Glutamatergic neuron (in vitro differentiated cells): ENCODE measurements around the gene VWA7. TPM values are rescaled to one million over a fixed set of nuclear protein-coding genes. Genes with fewer than 3 reads are reported as not detected.
A peak's percentile ranks its signal among the peaks of the same experiment; 100 is the strongest.

Source experiments
- DNase-seq: peaks from one replicate; pipeline ENCODE4 v3.0.0; 2022
- H3K27ac Mint-ChIP-seq: one replicate; pipeline ENCODE4 v1.8.0; 2020; ENCODE audit warnings: mild to moderate bottlenecking, mixed read lengths, inconsistent platforms; ENCODE audit not compliant: unreplicated experiment
- H3K27me3 Mint-ChIP-seq: one replicate; pipeline ENCODE4 v1.8.0; 2020; ENCODE audit warnings: mild to moderate bottlenecking, moderate library complexity, mixed read lengths, inconsistent platforms; ENCODE audit not compliant: unreplicated experiment
- H3K36me3 Mint-ChIP-seq: one replicate; pipeline ENCODE4 v1.8.0; 2020; ENCODE audit warnings: mild to moderate bottlenecking, mixed read lengths, inconsistent platforms; ENCODE audit not compliant: unreplicated experiment
- H3K4me1 Mint-ChIP-seq: one replicate; pipeline ENCODE4 v1.8.0; 2020; ENCODE audit warnings: mild to moderate bottlenecking, low read depth, mixed read lengths, inconsistent platforms; ENCODE audit not compliant: unreplicated experiment
- H3K4me3 Mint-ChIP-seq: one replicate; pipeline ENCODE4 v1.8.0; 2020; ENCODE audit warnings: mild to moderate bottlenecking, mixed read lengths, inconsistent platforms; ENCODE audit not compliant: unreplicated experiment
- H3K9me3 Mint-ChIP-seq: one replicate; pipeline ENCODE4 v1.8.0; 2020; ENCODE audit warnings: mild to moderate bottlenecking, moderate library complexity, mixed read lengths, inconsistent platforms; ENCODE audit not compliant: unreplicated experiment
- total RNA-seq: library from RNA; stranded (reverse); fragmentation: NEBNext Ultra II Directional; extraction: Animal tissue kit (Norgen Biotek cat#: 25700); gene quantifications from one replicate; pipeline ENCODE4 v1.2.1, GENCODE V29; 2021; ENCODE audit not compliant: unreplicated experiment
- TF ChIP-seq, protein P1 (sequence below): fragments of 200-600 bp; sonication (generic); IDR thresholded peaks from one replicate; pipeline ENCODE4 v1.5.0; 2021; ENCODE audit not compliant: partially characterized antibody, unreplicated experiment

VWA7 gene
- total RNA-seq, 1 donor from 2014 or later = 3.2 TPM

DNA sequence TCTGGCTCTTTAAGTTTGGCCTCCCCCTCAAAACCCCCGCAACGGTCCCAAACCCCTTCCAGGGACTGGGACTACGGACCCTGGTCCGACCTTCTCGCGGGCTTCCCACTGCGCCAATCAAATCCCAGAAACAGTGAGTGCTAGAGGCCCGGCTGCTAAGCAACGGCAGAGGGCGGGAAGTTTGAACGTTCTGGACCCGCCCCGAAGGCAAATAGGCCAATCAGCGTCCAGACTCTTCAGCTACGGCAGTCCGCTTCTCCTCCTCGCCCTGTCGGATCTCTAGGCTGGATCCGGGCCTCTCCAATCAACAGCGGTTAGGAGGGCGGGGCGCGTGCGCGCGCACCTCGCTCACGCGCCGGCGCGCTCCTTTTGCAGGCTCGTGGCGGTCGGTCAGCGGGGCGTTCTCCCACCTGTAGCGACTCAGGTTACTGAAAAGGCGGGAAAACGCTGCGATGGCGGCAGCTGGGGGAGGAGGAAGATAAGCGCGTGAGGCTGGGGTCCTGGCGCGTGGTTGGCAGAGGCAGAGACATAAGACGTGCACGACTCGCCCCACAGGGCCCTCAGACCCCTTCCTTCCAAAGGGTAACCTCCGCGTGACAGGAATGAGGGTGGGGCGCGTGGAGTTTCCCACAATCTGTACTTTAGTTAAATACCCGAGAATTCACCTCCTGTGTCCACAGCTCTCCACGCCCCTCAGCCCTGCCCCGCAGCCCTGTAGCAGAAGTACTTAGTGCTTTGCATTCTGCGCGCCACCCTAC is 37.3 kb downstream of the VWA7 start, which contains the start of gene MSH5:
Gene MSH5 (plus strand): TSS at position 367 of the 758 bp plus-strand sequence. CDS start 462 bp downstream, outside the sequence.
- H3K27me3 Mint-ChIP-seq = peaks cover 9% of the 10 kb centered on the region
- H3K4me1 Mint-ChIP-seq = peaks cover 11% of the 10 kb centered on the region
- peak within 1 kb of the TSS; percentile 43 for H3K27ac Mint-ChIP-seq
- H3K4me3 Mint-ChIP-seq = peak within 1 kb of the TSS; percentile 95
- H3K36me3 Mint-ChIP-seq = no peaks in the 10 kb centered on the region
- H3K9me3 Mint-ChIP-seq = peaks cover 22% of the 10 kb centered on the region
- peak; percentile 97 for DNase-seq
- TF ChIP-seq, protein P1, sequence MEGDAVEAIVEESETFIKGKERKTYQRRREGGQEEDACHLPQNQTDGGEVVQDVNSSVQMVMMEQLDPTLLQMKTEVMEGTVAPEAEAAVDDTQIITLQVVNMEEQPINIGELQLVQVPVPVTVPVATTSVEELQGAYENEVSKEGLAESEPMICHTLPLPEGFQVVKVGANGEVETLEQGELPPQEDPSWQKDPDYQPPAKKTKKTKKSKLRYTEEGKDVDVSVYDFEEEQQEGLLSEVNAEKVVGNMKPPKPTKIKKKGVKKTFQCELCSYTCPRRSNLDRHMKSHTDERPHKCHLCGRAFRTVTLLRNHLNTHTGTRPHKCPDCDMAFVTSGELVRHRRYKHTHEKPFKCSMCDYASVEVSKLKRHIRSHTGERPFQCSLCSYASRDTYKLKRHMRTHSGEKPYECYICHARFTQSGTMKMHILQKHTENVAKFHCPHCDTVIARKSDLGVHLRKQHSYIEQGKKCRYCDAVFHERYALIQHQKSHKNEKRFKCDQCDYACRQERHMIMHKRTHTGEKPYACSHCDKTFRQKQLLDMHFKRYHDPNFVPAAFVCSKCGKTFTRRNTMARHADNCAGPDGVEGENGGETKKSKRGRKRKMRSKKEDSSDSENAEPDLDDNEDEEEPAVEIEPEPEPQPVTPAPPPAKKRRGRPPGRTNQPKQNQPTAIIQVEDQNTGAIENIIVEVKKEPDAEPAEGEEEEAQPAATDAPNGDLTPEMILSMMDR = no peak

DNA sequence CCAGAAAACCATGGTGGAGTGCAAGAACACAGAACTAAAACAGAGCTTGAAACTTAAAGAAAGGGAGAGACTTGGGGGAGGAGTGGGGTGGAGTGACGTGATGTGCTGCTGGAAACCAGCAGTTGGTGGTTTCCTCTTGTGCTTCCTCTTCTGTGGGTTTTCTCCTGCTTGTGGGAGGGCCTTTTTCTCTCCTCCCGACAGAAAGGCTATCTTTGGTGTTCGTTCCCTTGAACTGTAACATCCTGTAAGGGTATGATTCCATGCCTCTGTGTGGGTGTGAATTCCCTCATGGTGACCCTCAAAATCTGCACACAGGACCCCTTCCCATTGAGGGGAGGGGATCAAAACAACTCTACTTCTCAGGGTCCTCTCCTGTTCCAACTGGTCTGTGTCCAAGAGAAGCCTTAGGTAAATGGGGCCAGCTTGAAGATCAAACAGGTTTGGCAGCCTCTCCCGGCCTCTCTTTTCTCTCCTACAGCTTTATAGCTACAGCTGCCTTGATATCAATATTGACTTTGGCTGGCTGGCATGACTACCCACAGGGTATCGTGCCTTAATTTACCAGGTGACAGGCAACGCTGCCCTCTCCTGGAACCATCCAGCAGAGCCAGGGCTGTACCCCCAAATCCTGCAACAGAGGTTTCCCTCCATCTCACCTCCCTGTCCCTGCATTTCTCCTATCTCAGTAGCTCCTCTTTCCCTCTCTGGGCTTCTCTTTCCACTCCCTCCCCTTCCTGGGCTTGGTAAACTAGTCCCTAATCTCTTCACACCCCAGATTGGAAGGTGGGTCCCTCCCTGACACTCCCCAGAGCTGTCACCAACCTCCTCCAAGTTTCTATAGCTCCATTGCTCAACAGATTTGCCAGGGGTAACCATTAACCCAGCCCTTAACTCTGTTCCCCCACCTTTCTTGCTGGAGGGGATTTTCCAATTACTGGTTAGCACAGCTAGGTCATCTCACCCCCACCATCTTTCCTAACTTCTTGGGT is 38.8 kb downstream of the VWA7 start:
- H3K4me3 Mint-ChIP-seq = peak overlapping the region; percentile 98
- H3K27ac Mint-ChIP-seq = peak overlapping the region; percentile 72
- H3K27me3 Mint-ChIP-seq = peaks cover 13% of the 10 kb centered on the region
- no peak for DNase-seq
- H3K4me1 Mint-ChIP-seq = peaks cover 13% of the 10 kb centered on the region
- TF ChIP-seq, protein P1 = no peak
- H3K9me3 Mint-ChIP-seq = peaks cover 22% of the 10 kb centered on the region
- H3K36me3 Mint-ChIP-seq = no peaks in the 10 kb centered on the region

DNA sequence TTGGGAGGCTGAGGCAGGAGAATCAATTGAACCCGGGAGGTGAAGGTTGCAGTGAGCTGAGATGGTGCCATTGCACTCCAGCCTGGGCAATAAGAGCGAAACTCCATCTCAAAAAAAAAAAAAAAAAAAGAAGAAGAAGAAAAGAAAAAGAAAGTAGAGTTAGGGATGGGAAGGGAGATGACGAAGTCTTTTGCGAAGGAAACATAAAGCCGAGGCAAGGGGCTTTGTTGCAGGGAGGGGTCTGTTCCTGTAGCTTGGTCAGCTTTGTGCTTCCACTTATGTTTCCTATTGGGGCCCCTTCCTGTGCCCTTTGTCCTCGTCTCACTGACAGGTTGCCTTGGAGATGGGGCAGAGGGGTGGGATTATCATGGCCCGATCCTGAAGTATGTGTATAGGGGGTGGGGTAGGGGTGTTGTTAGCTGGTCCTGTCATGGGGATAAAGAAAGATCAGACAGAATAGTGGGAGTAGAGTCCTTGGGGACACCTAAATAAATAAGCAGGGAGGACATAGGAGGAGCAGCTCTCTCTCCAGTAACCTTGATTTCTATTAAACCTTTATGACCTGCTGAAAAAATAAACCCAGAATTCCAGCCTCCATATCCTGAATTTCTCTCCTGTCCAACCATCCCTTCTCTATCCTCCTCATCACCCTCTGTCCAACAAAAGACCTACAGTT is 39.7 kb downstream of the VWA7 start:
- Mint-ChIP-seq H3K9me3 (peaks cover 23% of the 10 kb centered on the region), H3K4me3 (peak overlapping the region; percentile 98), H3K27me3 (peaks cover 15% of the 10 kb centered on the region), H3K36me3 (no peaks in the 10 kb centered on the region), H3K4me1 (peaks cover 15% of the 10 kb centered on the region), H3K27ac (peak overlapping the region; percentile 12)
- TF ChIP-seq, protein P1 = no peak
- no peak for DNase-seq

DNA sequence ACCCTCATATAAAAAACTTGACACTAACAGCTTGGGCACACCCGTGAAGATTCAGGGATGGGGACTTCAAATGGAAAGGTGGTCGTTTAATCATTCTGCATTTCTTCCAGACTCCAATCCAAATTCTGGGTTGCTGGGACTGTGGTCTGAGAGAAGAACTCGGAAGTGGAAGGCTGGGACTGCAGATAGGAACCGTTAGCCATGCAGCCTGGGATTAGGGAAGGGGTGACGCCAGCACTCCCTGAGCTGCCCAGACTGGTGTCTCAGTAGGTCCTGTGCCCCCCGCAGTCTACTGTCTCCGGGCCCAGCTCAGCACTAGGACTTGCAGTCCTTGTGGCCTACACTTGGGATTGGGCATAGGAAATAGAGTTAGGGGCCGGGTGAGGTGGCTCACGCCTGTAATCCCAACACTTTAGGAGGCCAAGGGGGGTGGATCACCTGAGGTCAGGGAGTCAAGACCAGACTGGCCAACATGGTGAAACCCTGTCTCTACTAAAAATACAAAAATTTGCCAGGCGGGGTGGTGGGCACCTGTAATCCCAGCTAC is 40.3 kb downstream of the VWA7 start:
- Mint-ChIP-seq H3K27ac (peak overlapping the region; percentile 95), H3K27me3 (peaks cover 15% of the 10 kb centered on the region), H3K9me3 (peaks cover 23% of the 10 kb centered on the region), H3K4me3 (peak overlapping the region; percentile 98), H3K4me1 (peaks cover 15% of the 10 kb centered on the region), H3K36me3 (no peaks in the 10 kb centered on the region)
- no peak for DNase-seq
- TF ChIP-seq, protein P1 = no peak
